GM12872 (cell line): ENCODE data around the gene CHMP5.

Experiments used
- TF ChIP-seq, protein P1 (sequence below): IDR thresholded peaks from 3 replicates; pipeline ENCODE4 v1.5.1; 2011; ENCODE audit warnings: low read depth, mild to moderate bottlenecking, low read length, moderate library complexity; ENCODE audit not compliant: insufficient read depth

CHMP5 gene

GRCh38 chr9:33306037-33306436 lies 41.2 kb downstream of the CHMP5 start:
- TF ChIP-seq, protein P1, sequence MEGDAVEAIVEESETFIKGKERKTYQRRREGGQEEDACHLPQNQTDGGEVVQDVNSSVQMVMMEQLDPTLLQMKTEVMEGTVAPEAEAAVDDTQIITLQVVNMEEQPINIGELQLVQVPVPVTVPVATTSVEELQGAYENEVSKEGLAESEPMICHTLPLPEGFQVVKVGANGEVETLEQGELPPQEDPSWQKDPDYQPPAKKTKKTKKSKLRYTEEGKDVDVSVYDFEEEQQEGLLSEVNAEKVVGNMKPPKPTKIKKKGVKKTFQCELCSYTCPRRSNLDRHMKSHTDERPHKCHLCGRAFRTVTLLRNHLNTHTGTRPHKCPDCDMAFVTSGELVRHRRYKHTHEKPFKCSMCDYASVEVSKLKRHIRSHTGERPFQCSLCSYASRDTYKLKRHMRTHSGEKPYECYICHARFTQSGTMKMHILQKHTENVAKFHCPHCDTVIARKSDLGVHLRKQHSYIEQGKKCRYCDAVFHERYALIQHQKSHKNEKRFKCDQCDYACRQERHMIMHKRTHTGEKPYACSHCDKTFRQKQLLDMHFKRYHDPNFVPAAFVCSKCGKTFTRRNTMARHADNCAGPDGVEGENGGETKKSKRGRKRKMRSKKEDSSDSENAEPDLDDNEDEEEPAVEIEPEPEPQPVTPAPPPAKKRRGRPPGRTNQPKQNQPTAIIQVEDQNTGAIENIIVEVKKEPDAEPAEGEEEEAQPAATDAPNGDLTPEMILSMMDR, result no peak

- TF ChIP-seq, protein P1, result no peak
These were observed 42.2 kb downstream of the CHMP5 start for GRCh38 chr9:33307067-33307466.

DNA sequence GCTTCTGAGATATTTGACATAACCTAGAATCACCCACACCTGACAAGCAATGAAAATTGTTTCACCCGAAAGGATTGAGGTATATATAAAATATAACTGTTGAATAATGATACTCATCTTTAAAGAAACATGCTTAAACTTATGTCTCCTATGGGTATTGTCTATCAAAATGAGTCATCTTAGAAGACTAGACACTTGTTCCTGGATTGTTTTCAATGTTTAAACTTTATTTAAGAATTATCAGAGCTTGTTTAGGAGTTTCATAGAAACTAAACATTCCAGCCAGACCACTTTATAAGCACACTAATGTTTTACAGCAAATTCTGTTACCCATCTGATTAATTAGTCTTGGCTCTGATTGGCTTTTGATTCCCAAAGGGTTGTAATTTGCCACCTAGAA lies 45.1 kb downstream of the CHMP5 start:
- TF ChIP-seq, protein P1, result no peak

DNA sequence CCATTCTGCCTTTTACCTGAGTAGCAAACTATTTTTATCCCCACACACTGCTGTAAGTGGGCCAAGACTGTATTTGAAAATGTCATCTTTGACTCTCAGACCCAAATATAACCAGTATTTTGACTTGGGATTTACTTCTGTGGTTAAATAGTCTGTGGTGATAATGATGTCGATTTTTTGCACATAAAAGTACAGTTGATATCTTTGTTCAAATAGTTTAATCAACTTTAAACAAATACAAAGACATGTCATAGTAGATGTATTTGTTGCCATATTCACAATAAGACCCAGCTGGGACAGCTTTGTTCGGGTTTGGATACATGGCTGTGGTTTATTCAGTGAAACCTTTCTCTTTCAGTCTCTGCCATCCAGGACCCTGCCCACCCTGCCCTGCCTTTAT lies 45.9 kb downstream of the CHMP5 start:
- TF ChIP-seq, protein P1, result no peak

DNA sequence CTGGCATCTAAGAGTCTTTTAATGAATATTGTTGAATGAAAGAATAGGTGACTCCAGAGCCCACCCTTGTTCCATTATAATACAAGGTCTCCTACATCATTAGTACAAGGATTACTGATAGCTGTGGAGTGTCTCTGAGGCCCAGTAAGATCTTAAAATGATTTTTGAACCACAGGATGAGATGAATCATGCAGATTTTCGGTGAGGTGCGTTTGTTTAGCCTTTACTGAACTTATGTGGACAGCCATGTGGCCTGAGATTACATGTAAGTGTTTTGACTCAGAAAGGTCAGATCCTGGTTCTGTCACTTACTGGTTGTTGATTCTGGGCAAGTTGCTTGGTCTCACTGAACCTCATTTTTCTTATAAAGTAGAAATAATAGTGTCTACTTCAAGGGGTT lies 47.1 kb downstream of the CHMP5 start:
- TF ChIP-seq, protein P1, result no peak

GRCh38 chr9:33315371-33315770 lies 50.5 kb downstream of the CHMP5 start:
- TF ChIP-seq, protein P1, result no peak

- TF ChIP-seq, protein P1, result no peak
These were observed 53.4 kb downstream of the CHMP5 start for GRCh38 chr9:33318225-33318624.

- TF ChIP-seq, protein P1, result no peak
These were observed 53.9 kb downstream of the CHMP5 start for GRCh38 chr9:33318781-33319180.
